Measurements from ENCODE around the gene BARHL1. TPM values are rescaled to one million over a fixed set of nuclear protein-coding genes. Genes with fewer than 3 reads are reported as not detected.

BARHL1 gene
- polyA plus RNA-seq, 1 of the 3 experiments (the other 2 are of a cell fraction): not detected

GRCh38 chr9:132626285-132626684 is 43.9 kb downstream of the BARHL1 start:
- Histone ChIP-seq H4K20me1 (ENCODE audit: insufficient read depth) (no peaks in the 10 kb centered on the region), H3K36me3 (replicated peaks in 1 of 2; ENCODE audit: control insufficient read depth in 1 of 2, insufficient read depth in 2 of 2, low read length in 1 of 2) (peaks cover 47 to 75% of the 10 kb centered on the region in 2 experiments), H3K27ac (ENCODE audit: low read depth in 2 of 2, low read length in 1 of 2) (no peak overlapping the region), H3K9me3 (no peaks in the 10 kb centered on the region), H3K4me2 (no peak overlapping the region), H3K9ac (no peak overlapping the region), H3K27me3 (ENCODE audit: insufficient read depth) (no peaks in the 10 kb centered on the region), H3K4me1 (ENCODE audit: control insufficient read depth in 1 of 2, insufficient read depth in 2 of 2, low read depth in 1 of 2, low read length in 1 of 2) (no peaks in the 10 kb centered on the region; a peak in 1 of 4 replicates), H2AFZ (ENCODE audit: low read depth) (no peak overlapping the region), H3F3A (replicated peaks; ENCODE audit: insufficient read depth) (no peaks in the 10 kb centered on the region), H3K9me2 (no peaks in the 10 kb centered on the region), H3K4me3 (ENCODE audit: low read depth in 2 of 2, low read length in 1 of 2) (no peak overlapping the region), H3K79me2 (ENCODE audit: insufficient read depth) (no peaks in the 10 kb centered on the region)
- DNase-seq: no peak
- ChIA-PET CTCF (interaction anchor here (0.7 kb wide), 2 partner anchors 181 to 212 kb away, joined by 3 to 4 read pairs; no protein-coding TSS in a partner anchor), POLR2A (no interaction called here)
- 95% methylated on average over 5 of the region's 5 CpGs for WGBS (ENCODE audit: low lambda C conversion rate)
- TF ChIP-seq RXRA (IDR thresholded peaks at IDR 0.05; ENCODE audit: borderline replicate concordance, low read depth) (no peak), FOXJ3 (CRISPR knock-in tag; IDR thresholded peaks at IDR 0.05) (no peak), MEF2A (IDR thresholded peaks at IDR 0.05; ENCODE audit: borderline replicate concordance, low read depth) (no peak), FOXM1 (IDR thresholded peaks at IDR 0.05; ENCODE audit: low read depth) (no peak), USF2 (IDR thresholded peaks at IDR 0.05; ENCODE audit: borderline replicate concordance, low read depth, low read length) (no peak), USF1 (IDR thresholded peaks at IDR 0.05; ENCODE audit: borderline replicate concordance, low read depth) (no peak), TAF1 (IDR thresholded peaks at IDR 0.05; ENCODE audit: borderline replicate concordance, low read depth, low read length) (no peak)

- TF ChIP-seq USF1 (IDR thresholded peaks at IDR 0.05; ENCODE audit: borderline replicate concordance, low read depth) (no peak), NRF1 (IDR thresholded peaks at IDR 0.05; ENCODE audit: low read depth, low read length) (no peak), REST (IDR thresholded peaks at IDR 0.05; ENCODE audit: low read depth, low read length) (no peak), EZH2phosphoT487 (IDR thresholded peaks at IDR 0.05; ENCODE audit: borderline replicate concordance, low read depth) (no peak), USF2 (IDR thresholded peaks at IDR 0.05; ENCODE audit: borderline replicate concordance, low read depth, low read length) (no peak), GATA2 (CRISPR knock-in tag; IDR thresholded peaks at IDR 0.05) (no peak), FOXM1 (IDR thresholded peaks at IDR 0.05; ENCODE audit: low read depth) (no peak), TAF1 (IDR thresholded peaks at IDR 0.05; ENCODE audit: borderline replicate concordance, low read depth, low read length) (no peak), YY1 (IDR thresholded peaks at IDR 0.05; ENCODE audit: low read depth) (no peak)
- Histone ChIP-seq H3K4me1 (ENCODE audit: control insufficient read depth in 1 of 2, insufficient read depth in 2 of 2, low read depth in 1 of 2, low read length in 1 of 2) (no peaks in the 10 kb centered on the region; a peak in 1 of 4 replicates), H3K27ac (ENCODE audit: low read depth in 2 of 2, low read length in 1 of 2) (no peak overlapping the region), H3K79me2 (ENCODE audit: insufficient read depth) (no peaks in the 10 kb centered on the region), H3K9me3 (no peaks in the 10 kb centered on the region), H4K20me1 (ENCODE audit: insufficient read depth) (peaks cover 3% of the 10 kb centered on the region; the same call in 1 of the 2 replicates), H3K36me3 (replicated peaks in 1 of 2; ENCODE audit: control insufficient read depth in 1 of 2, insufficient read depth in 2 of 2, low read length in 1 of 2) (peaks cover 41 to 73% of the 10 kb centered on the region in 2 experiments), H3K27me3 (ENCODE audit: insufficient read depth) (no peaks in the 10 kb centered on the region), H3K4me2 (no peak overlapping the region), H3K9me2 (no peaks in the 10 kb centered on the region), H2AFZ (ENCODE audit: low read depth) (no peak overlapping the region), H3K9ac (no peak overlapping the region), H3K4me3 (ENCODE audit: low read depth in 2 of 2, low read length in 1 of 2) (no peak overlapping the region), H3F3A (replicated peaks; ENCODE audit: insufficient read depth) (no peaks in the 10 kb centered on the region)
- POLR2A ChIA-PET: no interaction called here
- CTCF ChIA-PET: no interaction called here
- WGBS (ENCODE audit: low lambda C conversion rate): 92% methylated on average over 7 of the region's 7 CpGs
- DNase-seq: no peak
These were observed 44.7 kb downstream of the BARHL1 start for GRCh38 chr9:132627106-132627505.

Data from SK-N-SH (cell line).